ENCODE measurements around the gene EEF1G.
"Not testable (repeated sequence)": the region's sequence is repeated elsewhere in the genome, so short reads cannot be mapped to it uniquely, and the experiment has no call there.

The EEF1G gene

DNA sequence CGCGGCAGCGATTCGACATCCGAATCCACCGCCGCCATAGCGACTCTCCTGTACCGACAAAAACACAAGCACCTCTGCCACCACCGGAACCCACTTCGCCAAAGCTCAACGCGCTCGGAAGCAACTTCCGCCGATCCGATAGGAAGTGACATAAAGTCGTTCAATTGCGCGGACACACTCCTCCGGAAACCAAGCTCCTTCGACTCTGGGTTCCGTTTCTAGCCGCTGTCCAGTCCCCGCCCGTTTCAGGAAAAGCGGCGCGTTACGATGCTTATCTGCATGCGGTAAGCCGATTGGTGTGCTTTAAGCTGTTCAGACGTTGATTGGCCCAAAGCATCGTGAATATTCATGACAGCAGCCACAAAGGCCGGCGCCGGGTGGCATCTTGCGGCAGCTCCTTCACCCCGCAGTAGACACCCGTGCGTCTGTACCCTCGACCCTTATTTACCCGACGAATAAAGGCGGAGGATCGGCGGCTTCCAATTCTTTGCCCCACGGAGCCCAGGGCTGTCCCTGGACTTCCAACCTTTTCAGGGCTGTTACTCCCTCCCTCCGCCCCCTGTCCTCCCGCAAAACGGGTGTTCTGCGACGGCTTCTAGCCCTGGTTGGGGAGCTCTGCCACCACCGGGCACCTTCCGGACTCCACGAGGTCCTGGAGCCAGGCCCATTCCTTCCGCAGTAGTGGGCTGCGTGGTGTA lies 17.9 kb upstream of the EEF1G start, which contains the start of gene TUT1:
Gene TUT1 (minus strand): TSS at position 76 of the 698 bp plus-strand sequence. CDS start 38 bp downstream, at position 38.
- H3K9ac ChIP-seq (ENCODE audit: low read length): peak within 1 kb of the TSS; percentile 95
- H3K4me2 ChIP-seq (ENCODE audit: low read length, poor library complexity, severe bottlenecking): peak within 1 kb of the TSS; percentile 77
- peak; percentile 100 for DNase-seq
- peak within 1 kb of the TSS; percentile 54 for H2BK120ac ChIP-seq (ENCODE audit: low read depth, low read length)
- H2AK5ac ChIP-seq (ENCODE audit: low read length, severe bottlenecking): no peak within 1 kb of the TSS
- peak within 1 kb of the TSS; percentile 81 for H4K91ac ChIP-seq (ENCODE audit: low read length)
- no peak within 1 kb of the TSS for H2BK12ac ChIP-seq (ENCODE audit: low read length in 2 of 2)
- peak within 1 kb of the TSS; percentile 62 for H2AFZ ChIP-seq (ENCODE audit: low read depth, low read length)
- H3K4ac ChIP-seq (ENCODE audit: low read depth in 1 of 2, low read length in 2 of 2): peak within 1 kb of the TSS in 1 of 2 experiments; percentile 95
- peak within 1 kb of the TSS; percentile 50 for H2BK5ac ChIP-seq (ENCODE audit: low read depth, low read length, poor library complexity, severe bottlenecking)
- no peaks in the 10 kb centered on the region for H3K9me3 ChIP-seq (ENCODE audit: control insufficient read depth, low read length)
- peaks cover 28% of the 10 kb centered on the region for H3K79me1 ChIP-seq (replicated peaks; ENCODE audit: low read length, poor library complexity, severe bottlenecking)
- H3K4me1 ChIP-seq (ENCODE audit: control insufficient read depth, insufficient read depth, low read depth, low read length): peaks cover 13% of the 10 kb centered on the region
- peak within 1 kb of the TSS; percentile 70 to 73 for H3K18ac ChIP-seq (ENCODE audit: low read depth in 1 of 2, low read length in 2 of 2)
- under 1% methylated on average over 58 of the region's 58 CpGs for WGBS
- H3K14ac ChIP-seq (ENCODE audit: low read length in 2 of 2): no peak within 1 kb of the TSS
- H3K27me3 ChIP-seq (ENCODE audit: control insufficient read depth in 1 of 2, insufficient read depth in 1 of 2, low read length in 2 of 2): no peaks in the 10 kb centered on the region
- peak within 1 kb of the TSS in 1 of 2 experiments; percentile 42 for H3K23ac ChIP-seq (ENCODE audit: low read length in 2 of 2)
- H3K4me3 ChIP-seq (ENCODE audit: insufficient read depth in 1 of 2, low read depth in 1 of 2, low read length in 2 of 2): peak within 1 kb of the TSS; percentile 82 to 93
- H3K27ac ChIP-seq (ENCODE audit: low read length, poor library complexity, severe bottlenecking): peak within 1 kb of the TSS; percentile 93
- peaks cover 51 to 52% of the 10 kb centered on the region in 2 experiments for H3K36me3 ChIP-seq (ENCODE audit: control insufficient read depth in 1 of 2, insufficient read depth in 2 of 2, low read depth in 1 of 2, low read length in 2 of 2)
- peak within 1 kb of the TSS; percentile 62 for H2BK15ac ChIP-seq (ENCODE audit: low read depth, poor library complexity, severe bottlenecking)
- peak within 1 kb of the TSS; percentile 73 for H4K8ac ChIP-seq (ENCODE audit: low read length)

DNA sequence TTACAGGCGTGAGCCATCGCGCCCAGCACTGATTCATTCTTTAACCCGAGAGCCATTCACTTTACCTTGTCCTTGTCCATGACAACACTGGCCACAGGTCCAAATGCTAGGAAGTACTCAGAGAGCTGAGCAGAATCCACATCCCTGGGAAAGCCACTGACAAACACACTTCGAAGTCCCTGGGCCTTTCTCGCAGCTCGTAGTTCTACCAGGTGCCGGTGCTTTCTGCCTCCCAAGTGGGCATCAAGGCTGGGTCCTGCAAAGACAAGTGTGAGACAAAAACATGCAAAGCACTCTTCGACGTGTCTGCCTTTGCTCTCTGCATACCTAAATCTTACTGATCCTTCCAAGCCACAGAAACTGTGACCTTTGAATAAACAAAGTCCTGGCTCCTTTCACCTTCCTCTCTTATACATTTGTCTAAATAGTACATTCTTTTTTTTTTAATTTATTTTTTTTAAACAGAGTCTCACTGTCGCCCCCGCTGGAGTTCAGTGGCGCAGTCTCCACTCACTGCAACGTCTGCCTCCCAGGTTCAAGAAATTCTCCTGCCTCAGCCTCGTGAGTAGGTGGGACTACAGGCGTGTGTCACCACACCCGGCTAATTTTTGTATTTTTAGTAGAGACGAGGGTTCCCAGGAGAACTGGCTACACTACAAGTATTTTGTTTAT lies 15.4 kb upstream of the EEF1G start:
- 76% methylated on average over 15 of the region's 18 CpGs for WGBS
- DNase-seq: peak; percentile 57

DNA sequence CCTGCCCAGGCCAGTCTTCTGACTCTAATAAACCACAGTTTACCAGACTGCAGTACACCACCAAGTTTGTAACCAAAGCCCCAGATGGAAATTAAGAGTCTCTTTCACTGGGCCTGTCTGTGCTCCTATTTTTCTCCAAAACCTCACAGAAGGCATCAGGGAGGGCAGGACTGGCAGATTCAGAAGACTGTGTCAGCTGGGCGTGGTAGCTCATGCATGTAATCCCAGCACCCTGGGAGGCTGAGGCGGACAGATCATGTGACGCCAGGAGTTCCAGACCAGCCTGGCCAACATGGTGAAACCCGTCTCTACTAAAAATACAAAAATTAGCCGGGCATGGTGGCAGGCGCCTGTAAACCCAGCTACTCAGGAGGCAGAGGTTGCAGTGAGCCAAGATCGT lies 11.7 kb upstream of the EEF1G start:
- H3K4me3 ChIP-seq (ENCODE audit: insufficient read depth in 1 of 2, low read depth in 1 of 2, low read length in 2 of 2); H4K91ac ChIP-seq (ENCODE audit: low read length): not testable (repeated sequence)

More for the DNA sequence above, 15.4 kb upstream of the EEF1G start:
- no peak overlapping the region for H2AFZ ChIP-seq (ENCODE audit: low read depth, low read length)
- H2BK12ac ChIP-seq (ENCODE audit: low read length in 2 of 2): no peak overlapping the region
- H3K27ac ChIP-seq (ENCODE audit: low read length, poor library complexity, severe bottlenecking): no peak overlapping the region
- H2BK120ac ChIP-seq (ENCODE audit: low read depth, low read length): no peak overlapping the region
- no peak overlapping the region for H2BK15ac ChIP-seq (ENCODE audit: low read depth, poor library complexity, severe bottlenecking)
- H3K4ac ChIP-seq (ENCODE audit: low read depth in 1 of 2, low read length in 2 of 2): no peak overlapping the region
- no peak overlapping the region for H2AK5ac ChIP-seq (ENCODE audit: low read length, severe bottlenecking)
- no peak overlapping the region for H3K18ac ChIP-seq (ENCODE audit: low read depth in 1 of 2, low read length in 2 of 2)
- H3K4me2 ChIP-seq (ENCODE audit: low read length, poor library complexity, severe bottlenecking): no peak overlapping the region
- peak overlapping the region; percentile 30 for H3K9ac ChIP-seq (ENCODE audit: low read length)
- no peak overlapping the region for H4K91ac ChIP-seq (ENCODE audit: low read length)
- H3K79me1 ChIP-seq (replicated peaks; ENCODE audit: low read length, poor library complexity, severe bottlenecking): peaks cover 19% of the 10 kb centered on the region
- H3K14ac ChIP-seq (ENCODE audit: low read length in 2 of 2): no peak overlapping the region
- H3K36me3 ChIP-seq (ENCODE audit: control insufficient read depth in 1 of 2, insufficient read depth in 2 of 2, low read depth in 1 of 2, low read length in 2 of 2): peaks cover 39 to 40% of the 10 kb centered on the region in 2 experiments
- no peak overlapping the region for H2BK5ac ChIP-seq (ENCODE audit: low read depth, low read length, poor library complexity, severe bottlenecking)
- peaks cover 15% of the 10 kb centered on the region for H3K4me1 ChIP-seq (ENCODE audit: control insufficient read depth, insufficient read depth, low read depth, low read length)
- no peak overlapping the region for H4K8ac ChIP-seq (ENCODE audit: low read length)
- no peak overlapping the region for H3K23ac ChIP-seq (ENCODE audit: low read length in 2 of 2)
- no peaks in the 10 kb centered on the region for H3K9me3 ChIP-seq (ENCODE audit: control insufficient read depth, low read length)
- no peaks in the 10 kb centered on the region for H3K27me3 ChIP-seq (ENCODE audit: control insufficient read depth in 1 of 2, insufficient read depth in 1 of 2, low read length in 2 of 2)
- H3K4me3 ChIP-seq (ENCODE audit: insufficient read depth in 1 of 2, low read depth in 1 of 2, low read length in 2 of 2): no peak overlapping the region

DNA sequence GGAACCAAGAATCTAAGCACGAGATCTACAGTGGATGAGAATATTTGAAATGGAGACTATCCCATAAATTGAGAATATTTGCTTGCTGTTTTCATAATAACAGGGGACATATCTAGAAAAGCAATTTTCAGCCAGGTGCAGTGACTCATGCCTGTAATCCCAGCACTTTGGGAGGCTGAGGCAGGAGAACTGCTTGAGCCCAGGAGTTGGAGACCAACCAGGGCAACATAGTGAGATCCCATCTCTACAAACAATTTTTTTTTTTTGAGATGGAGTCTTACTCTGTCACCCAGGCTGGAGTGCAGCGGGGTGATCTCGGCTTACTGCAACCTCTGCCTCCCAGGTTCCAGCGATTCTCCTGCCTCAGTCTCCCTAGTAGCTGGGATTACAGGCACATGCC lies 8.0 kb upstream of the EEF1G start:
- H3K18ac ChIP-seq (ENCODE audit: low read depth in 1 of 2, low read length in 2 of 2); DNase-seq; H3K4me2 ChIP-seq (ENCODE audit: low read length, poor library complexity, severe bottlenecking); H2BK12ac ChIP-seq (ENCODE audit: low read length in 2 of 2); H2BK15ac ChIP-seq (ENCODE audit: low read depth, poor library complexity, severe bottlenecking); H3K27ac ChIP-seq (ENCODE audit: low read length, poor library complexity, severe bottlenecking); H3K4me1 ChIP-seq (ENCODE audit: control insufficient read depth, insufficient read depth, low read depth, low read length); H4K91ac ChIP-seq (ENCODE audit: low read length); H3K27me3 ChIP-seq (ENCODE audit: control insufficient read depth in 1 of 2, insufficient read depth in 1 of 2, low read length in 2 of 2); H4K8ac ChIP-seq (ENCODE audit: low read length); H2BK120ac ChIP-seq (ENCODE audit: low read depth, low read length); H3K14ac ChIP-seq (ENCODE audit: low read length in 2 of 2); H2AFZ ChIP-seq (ENCODE audit: low read depth, low read length); H3K9me3 ChIP-seq (ENCODE audit: control insufficient read depth, low read length); H2BK5ac ChIP-seq (ENCODE audit: low read depth, low read length, poor library complexity, severe bottlenecking); H3K4me3 ChIP-seq (ENCODE audit: insufficient read depth in 1 of 2, low read depth in 1 of 2, low read length in 2 of 2); H3K23ac ChIP-seq (ENCODE audit: low read length in 2 of 2); H3K4ac ChIP-seq (ENCODE audit: low read depth in 1 of 2, low read length in 2 of 2); H2AK5ac ChIP-seq (ENCODE audit: low read length, severe bottlenecking); H3K9ac ChIP-seq (ENCODE audit: low read length): not testable (repeated sequence)
- H3K79me1 ChIP-seq (replicated peaks; ENCODE audit: low read length, poor library complexity, severe bottlenecking): peaks cover 19% of the 10 kb centered on the region
- whole genome bisulfite sequencing: 98% methylated on average over 3 of the region's 4 CpGs
- peaks cover 40 to 65% of the 10 kb centered on the region in 2 experiments for H3K36me3 ChIP-seq (ENCODE audit: control insufficient read depth in 1 of 2, insufficient read depth in 2 of 2, low read depth in 1 of 2, low read length in 2 of 2)

More for the DNA sequence above, 11.7 kb upstream of the EEF1G start:
- Histone ChIP-seq H3K79me1 (replicated peaks; ENCODE audit: low read length, poor library complexity, severe bottlenecking) (peaks cover 25% of the 10 kb centered on the region), H3K36me3 (ENCODE audit: control insufficient read depth in 1 of 2, insufficient read depth in 2 of 2, low read depth in 1 of 2, low read length in 2 of 2) (peaks cover 35 to 52% of the 10 kb centered on the region in 2 experiments)
- 96% methylated on average over 7 of the region's 7 CpGs for WGBS
- not testable (repeated sequence) for H2BK5ac ChIP-seq (ENCODE audit: low read depth, low read length, poor library complexity, severe bottlenecking); H4K8ac ChIP-seq (ENCODE audit: low read length); H2BK15ac ChIP-seq (ENCODE audit: low read depth, poor library complexity, severe bottlenecking); H2BK12ac ChIP-seq (ENCODE audit: low read length in 2 of 2); H3K4me2 ChIP-seq (ENCODE audit: low read length, poor library complexity, severe bottlenecking); H3K23ac ChIP-seq (ENCODE audit: low read length in 2 of 2); H3K18ac ChIP-seq (ENCODE audit: low read depth in 1 of 2, low read length in 2 of 2); H3K9me3 ChIP-seq (ENCODE audit: control insufficient read depth, low read length); H3K27ac ChIP-seq (ENCODE audit: low read length, poor library complexity, severe bottlenecking); H3K4me1 ChIP-seq (ENCODE audit: control insufficient read depth, insufficient read depth, low read depth, low read length); H3K9ac ChIP-seq (ENCODE audit: low read length); H2BK120ac ChIP-seq (ENCODE audit: low read depth, low read length); H2AK5ac ChIP-seq (ENCODE audit: low read length, severe bottlenecking); H3K4ac ChIP-seq (ENCODE audit: low read depth in 1 of 2, low read length in 2 of 2); H3K14ac ChIP-seq (ENCODE audit: low read length in 2 of 2); H3K27me3 ChIP-seq (ENCODE audit: control insufficient read depth in 1 of 2, insufficient read depth in 1 of 2, low read length in 2 of 2); H2AFZ ChIP-seq (ENCODE audit: low read depth, low read length); DNase-seq

Measured in mesenchymal stem cell (in vitro differentiated cells and primary cell).